H9 (cell line): ENCODE measurements around the gene ZNF544. TPM values are rescaled to one million over a fixed set of nuclear protein-coding genes. Genes with fewer than 3 reads are reported as not detected.

Experiments
- DNase-seq: peaks from one replicate; pipeline ENCODE4 v3.0.0-alpha.2; 2017
- H2AFZ ChIP-seq: one replicate; pipeline ENCODE4 v1.6.1; 2013; ENCODE audit warnings: mild to moderate bottlenecking, low read length, control low read depth, moderate library complexity
- H2AK5ac ChIP-seq: 2 replicates; pipeline ENCODE4 v1.6.1; 2013; ENCODE audit warnings: low read length, control low read depth, mixed read lengths; ENCODE audit not compliant: insufficient read length
- H2BK120ac ChIP-seq: one replicate; pipeline ENCODE4 v1.6.1; 2013; ENCODE audit warnings: low read depth, mild to moderate bottlenecking, low read length, control low read depth, inconsistent platforms; ENCODE audit not compliant: poor library complexity, severe bottlenecking
- H2BK12ac ChIP-seq: 2 replicates; pipeline ENCODE4 v1.6.1; 2013; ENCODE audit warnings: low read length, control low read depth, mixed read lengths, low read depth; ENCODE audit not compliant: insufficient read length
- H2BK15ac ChIP-seq: 2 replicates; pipeline ENCODE4 v1.6.1; 2013; ENCODE audit warnings: low read depth, low read length, control low read depth
- H2BK20ac ChIP-seq: one replicate; pipeline ENCODE4 v1.6.1; 2013; ENCODE audit warnings: low read depth, mild to moderate bottlenecking, low read length, control low read depth, inconsistent platforms; ENCODE audit not compliant: poor library complexity, severe bottlenecking
- H2BK5ac ChIP-seq: 2 replicates; pipeline ENCODE4 v1.6.1; 2013; ENCODE audit warnings: low read length, control low read depth, mixed read lengths; ENCODE audit not compliant: insufficient read length
- H3K14ac ChIP-seq: 2 replicates; pipeline ENCODE4 v1.6.1; 2013; ENCODE audit warnings: low read length, control low read depth; ENCODE audit not compliant: insufficient read depth
- H3K18ac ChIP-seq: 2 replicates; pipeline ENCODE4 v1.6.1; 2013; ENCODE audit warnings: low read depth, mild to moderate bottlenecking, mixed read lengths, low read length, control low read depth; ENCODE audit not compliant: insufficient read length
- H3K23ac ChIP-seq: 2 replicates; pipeline ENCODE4 v1.6.1; 2013; ENCODE audit warnings: low read length, control low read depth, mixed read lengths, low read depth; ENCODE audit not compliant: insufficient read length
- H3K23me2 ChIP-seq: 2 replicates; pipeline ENCODE4 v1.6.1; 2013; ENCODE audit warnings: low read depth, mild to moderate bottlenecking, mixed read lengths, low read length, control low read depth; ENCODE audit not compliant: insufficient read length, poor library complexity, severe bottlenecking
- H3K27ac ChIP-seq: 2 replicates; pipeline ENCODE4 v1.5.1; 2013; ENCODE audit warnings: low read length, control low read depth, mixed read lengths, low read depth; ENCODE audit not compliant: insufficient read length
- H3K27me3 ChIP-seq: 2 replicates; pipeline ENCODE4 v1.6.1; 2013; ENCODE audit warnings: low read length, control low read depth, inconsistent platforms; ENCODE audit not compliant: insufficient read depth
- H3K4ac ChIP-seq: 2 replicates; pipeline ENCODE4 v1.6.1; 2013; ENCODE audit warnings: low read depth, mild to moderate bottlenecking, control low read depth, inconsistent platforms, low read length, moderate library complexity
- H3K4me1 ChIP-seq: 2 replicates; pipeline ENCODE4 v1.6.1; 2013; ENCODE audit warnings: low read length, control low read depth, inconsistent platforms; ENCODE audit not compliant: insufficient read depth
- H3K4me2 ChIP-seq: 2 replicates; pipeline ENCODE4 v1.6.1; 2013; ENCODE audit warnings: low read length, control low read depth, mixed read lengths; ENCODE audit not compliant: insufficient read length, insufficient read depth
- H3K56ac ChIP-seq: 2 replicates; pipeline ENCODE4 v1.6.1; 2013; ENCODE audit warnings: low read depth, mild to moderate bottlenecking, mixed read lengths, low read length, control low read depth; ENCODE audit not compliant: insufficient read length
- H3K79me1 ChIP-seq: 2 replicates; pipeline ENCODE4 v1.6.1; 2013; ENCODE audit warnings: low read depth, mild to moderate bottlenecking, moderate library complexity, low read length, control low read depth, inconsistent platforms; ENCODE audit not compliant: insufficient read depth, poor library complexity, severe bottlenecking
- H3K79me2 ChIP-seq: 2 replicates; pipeline ENCODE4 v1.6.1; 2013; ENCODE audit warnings: low read length, control low read depth, inconsistent platforms; ENCODE audit not compliant: insufficient read depth
- H3K9ac ChIP-seq: 2 replicates; pipeline ENCODE4 v1.6.1; 2013; ENCODE audit warnings: low read length, control low read depth, mixed read lengths; ENCODE audit not compliant: insufficient read length; ENCODE audit errors: extremely low read depth
- H3K9me3 ChIP-seq: one replicate; pipeline ENCODE4 v1.6.1; 2013; ENCODE audit warnings: low read depth, low read length, inconsistent platforms; ENCODE audit not compliant: control insufficient read depth
- H3T11ph ChIP-seq: one replicate; pipeline ENCODE4 v1.6.1; 2013; ENCODE audit warnings: mild to moderate bottlenecking, low read length, control low read depth, inconsistent platforms
- H4K20me1 ChIP-seq: one replicate; pipeline ENCODE4 v1.6.1; 2013; ENCODE audit not compliant: control insufficient read depth, insufficient read length, insufficient read depth
- H4K5ac ChIP-seq: 2 replicates; pipeline ENCODE4 v1.6.1; 2013; ENCODE audit warnings: low read depth, mild to moderate bottlenecking, mixed read lengths, low read length, control low read depth; ENCODE audit not compliant: insufficient read length
- H4K8ac ChIP-seq: replicated peaks from 2 replicates; pipeline ENCODE4 v1.6.1; 2013; ENCODE audit warnings: low read length, control low read depth, mixed read lengths, low read depth; ENCODE audit not compliant: insufficient read length
- H4K91ac ChIP-seq: 2 replicates; pipeline ENCODE4 v1.6.1; 2013; ENCODE audit warnings: low read depth, mild to moderate bottlenecking, moderate library complexity, mixed read lengths, low read length, control low read depth; ENCODE audit not compliant: insufficient read length
- H3K27ac Mint-ChIP-seq, 3 experiments: 2 replicates in 2 of 3; 3 replicates in 1 of 3; pipeline ENCODE4 v1.8.0; 2020 to 2021; ENCODE audit warnings: mixed read lengths in 3 of 3, mild to moderate bottlenecking in 1 of 3, moderate library complexity in 1 of 3
- H3K27me3 Mint-ChIP-seq: 2 replicates; pipeline ENCODE4 v1.8.0; 2021; ENCODE audit warnings: low read depth, mild to moderate bottlenecking, moderate library complexity, mixed read lengths
- H3K36me3 Mint-ChIP-seq, 3 experiments: 2 replicates in 2 of 3; 3 replicates in 1 of 3; pipeline ENCODE4 v1.8.0; 2020 to 2021; ENCODE audit warnings: low read depth in 3 of 3, mixed read lengths in 3 of 3; ENCODE audit not compliant: insufficient read depth in 1 of 3
- H3K4me1 Mint-ChIP-seq, 2 experiments: 2 replicates each; pipeline ENCODE4 v1.8.0; 2020; ENCODE audit warnings: mixed read lengths in 2 of 2
- H3K4me3 Mint-ChIP-seq, 2 experiments: 2 replicates in 1 of 2; 3 replicates in 1 of 2; pipeline ENCODE4 v1.8.0; 2020 to 2021; ENCODE audit warnings: mild to moderate bottlenecking in 2 of 2, mixed read lengths in 2 of 2, moderate library complexity in 1 of 2
- H3K9me3 Mint-ChIP-seq, 2 experiments: 2 replicates in 1 of 2; 3 replicates in 1 of 2; pipeline ENCODE4 v1.8.0; 2020; ENCODE audit warnings: mild to moderate bottlenecking in 2 of 2, mixed read lengths in 2 of 2, moderate library complexity in 1 of 2
- WGBS: extraction: QIAGEN DNeasy Blood & Tissue Kit; methylation state at CpG from one replicate; pipeline ENCODE4 v1.1.7; 2013; ENCODE audit warnings: missing lambda C conversion rate, low lambda C conversion rate, mixed read lengths; ENCODE audit not compliant: insufficient read length; ENCODE audit errors: extremely low coverage; 5-methylcytosine and 5-hydroxymethylcytosine counted together
- total RNA-seq: library from RNA; stranded (reverse); gene quantifications from 2 replicates; pipeline ENCODE4 v1.2.1, GENCODE V29; 2021
- TF ChIP-seq, protein P1 (sequence below): fragments of 200-600 bp; sonication (generic); conservative IDR thresholded peaks from 3 replicates; pipeline ENCODE4 v1.8.0; 2021; ENCODE audit warnings: antibody characterized with exemption, mild to moderate bottlenecking

The ZNF544 gene
- total RNA-seq, 1 experiment from 2014 or later = 97.2 TPM

DNA sequence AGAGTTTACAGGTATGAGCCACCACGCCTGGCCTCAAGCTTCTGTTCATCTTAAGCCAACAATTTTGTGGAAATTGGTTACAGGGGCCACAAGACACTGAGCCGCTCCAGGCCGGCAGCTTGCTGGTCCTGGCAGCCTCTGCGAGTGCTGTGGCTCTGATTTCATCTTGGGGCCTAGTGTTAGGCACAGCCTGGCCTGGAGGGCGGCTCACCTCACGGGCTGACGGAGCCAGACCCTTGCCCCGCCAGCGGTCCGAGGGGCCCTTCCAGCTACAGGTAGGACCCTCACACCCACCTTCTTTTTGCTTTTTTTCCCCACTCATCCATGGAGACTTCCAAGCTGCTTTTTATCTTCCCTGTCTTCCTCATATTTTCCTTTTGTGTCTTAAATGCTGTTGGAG is 8.6 kb downstream of the ZNF544 start:
- Histone ChIP-seq H3K9ac (no peak overlapping the region), H3K4ac (no peak overlapping the region), H2BK5ac (no peak overlapping the region), H3K14ac (no peak overlapping the region), H3K9me3 (no peaks in the 10 kb centered on the region), H2AK5ac (no peak overlapping the region), H3K23me2 (no peaks in the 10 kb centered on the region), H3K23ac (no peak overlapping the region), H2BK15ac (no peak overlapping the region), H4K91ac (no peak overlapping the region), H3K27me3 (no peaks in the 10 kb centered on the region), H3T11ph (no peak overlapping the region), H2BK12ac (no peak overlapping the region), H3K56ac (no peak overlapping the region), H3K4me2 (no peak overlapping the region), H2AFZ (no peak overlapping the region), H4K20me1 (no peaks in the 10 kb centered on the region), H3K18ac (no peak overlapping the region), H3K27ac (no peak overlapping the region), H4K5ac (no peak overlapping the region), H3K4me1 (no peaks in the 10 kb centered on the region), H2BK20ac (no peak overlapping the region), H4K8ac (no peak overlapping the region), H3K79me1 (peaks cover 6% of the 10 kb centered on the region), H3K79me2 (no peaks in the 10 kb centered on the region; the same call in 1 of the 2 replicates), H2BK120ac (no peak overlapping the region)
- no peaks in the 10 kb centered on the region for H3K27me3 Mint-ChIP-seq
- no CpG with 5 or more reads among the region's 10 CpGs for WGBS
- no peak overlapping the region for H3K27ac Mint-ChIP-seq
- TF ChIP-seq, protein P1, sequence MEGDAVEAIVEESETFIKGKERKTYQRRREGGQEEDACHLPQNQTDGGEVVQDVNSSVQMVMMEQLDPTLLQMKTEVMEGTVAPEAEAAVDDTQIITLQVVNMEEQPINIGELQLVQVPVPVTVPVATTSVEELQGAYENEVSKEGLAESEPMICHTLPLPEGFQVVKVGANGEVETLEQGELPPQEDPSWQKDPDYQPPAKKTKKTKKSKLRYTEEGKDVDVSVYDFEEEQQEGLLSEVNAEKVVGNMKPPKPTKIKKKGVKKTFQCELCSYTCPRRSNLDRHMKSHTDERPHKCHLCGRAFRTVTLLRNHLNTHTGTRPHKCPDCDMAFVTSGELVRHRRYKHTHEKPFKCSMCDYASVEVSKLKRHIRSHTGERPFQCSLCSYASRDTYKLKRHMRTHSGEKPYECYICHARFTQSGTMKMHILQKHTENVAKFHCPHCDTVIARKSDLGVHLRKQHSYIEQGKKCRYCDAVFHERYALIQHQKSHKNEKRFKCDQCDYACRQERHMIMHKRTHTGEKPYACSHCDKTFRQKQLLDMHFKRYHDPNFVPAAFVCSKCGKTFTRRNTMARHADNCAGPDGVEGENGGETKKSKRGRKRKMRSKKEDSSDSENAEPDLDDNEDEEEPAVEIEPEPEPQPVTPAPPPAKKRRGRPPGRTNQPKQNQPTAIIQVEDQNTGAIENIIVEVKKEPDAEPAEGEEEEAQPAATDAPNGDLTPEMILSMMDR = no peak
- H3K4me3 Mint-ChIP-seq = no peak overlapping the region
- H3K36me3 Mint-ChIP-seq = peaks cover 89 to 95% (median 92%) of the 10 kb centered on the region in 3 experiments
- peaks cover 0 to 20% of the 10 kb centered on the region in 2 experiments; a peak in 3 of 5 replicates for H3K9me3 Mint-ChIP-seq
- H3K4me1 Mint-ChIP-seq = no peaks in the 10 kb centered on the region
- no peak for DNase-seq
